Smooth muscle cell (in vitro differentiated cells): ENCODE results near the gene TXLNG. TPM values are rescaled to one million over a fixed set of nuclear protein-coding genes. Genes with fewer than 3 reads are reported as not detected.

Source experiments
- DNase-seq: peaks from one replicate; lab custom pipeline; 2025; ENCODE audit not compliant: unreplicated experiment; lab: John Stamatoyannopoulos, UW
- H2AFZ ChIP-seq: fragments of 200-600 bp; sonication (generic); 2 replicates; pipeline ENCODE4 v1.6.0; 2016; ENCODE audit warnings: antibody characterized with exemption, low read depth, mild to moderate bottlenecking
- H3F3A ChIP-seq: fragments of 200-600 bp; sonication (generic); 2 replicates; pipeline ENCODE4 v1.6.0; 2017; ENCODE audit warnings: antibody characterized with exemption, low read depth
- H3K27ac ChIP-seq: fragments of 200-600 bp; sonication (generic); 2 replicates; pipeline ENCODE4 v1.5.1; 2016; ENCODE audit warnings: low read depth, mild to moderate bottlenecking
- H3K27me3 ChIP-seq: fragments of 200-600 bp; sonication (generic); 2 replicates; pipeline ENCODE4 v1.6.1; 2016; ENCODE audit warnings: low read depth, mild to moderate bottlenecking
- H3K36me3 ChIP-seq: fragments of 200-600 bp; sonication (generic); 2 replicates; pipeline ENCODE4 v1.5.1; 2016; ENCODE audit warnings: low read depth
- H3K4me1 ChIP-seq: fragments of 200-600 bp; sonication (generic); 2 replicates; pipeline ENCODE4 v1.5.1; 2016; ENCODE audit warnings: low read depth
- H3K4me2 ChIP-seq: fragments of 200-600 bp; sonication (generic); 2 replicates; pipeline ENCODE4 v1.6.0; 2016; ENCODE audit warnings: mild to moderate bottlenecking
- H3K4me3 ChIP-seq: fragments of 200-600 bp; sonication (generic); 2 replicates; pipeline ENCODE4 v1.5.1; 2016; ENCODE audit warnings: mild to moderate bottlenecking
- H3K79me2 ChIP-seq: fragments of 200-600 bp; sonication (generic); 2 replicates; pipeline ENCODE4 v1.6.0; 2016; ENCODE audit warnings: low read depth, mild to moderate bottlenecking
- H3K9ac ChIP-seq: fragments of 200-600 bp; sonication (generic); 2 replicates; pipeline ENCODE4 v1.6.0; 2016; ENCODE audit warnings: low read depth
- H3K9me3 ChIP-seq: fragments of 200-600 bp; sonication (generic); replicated peaks from 2 replicates; pipeline ENCODE4 v1.5.1; 2016; ENCODE audit warnings: low read depth
- H4K20me1 ChIP-seq: fragments of 200-600 bp; sonication (generic); 2 replicates; pipeline ENCODE4 v1.6.0; 2016; ENCODE audit warnings: low read depth
- CTCF ChIP-seq: fragments of 200-600 bp; sonication (generic); IDR thresholded peaks from 2 replicates; pipeline ENCODE4 v1.5.1; 2017; ENCODE audit warnings: borderline replicate concordance, mild to moderate bottlenecking, antibody characterized with exemption; ENCODE audit not compliant: insufficient read depth, poor library complexity, severe bottlenecking
- WGBS: methylation state at CpG from one replicate; pipeline ENCODE4 v1.1.7; 2016; ENCODE audit warnings: low lambda C conversion rate; 5-methylcytosine and 5-hydroxymethylcytosine counted together
- polyA plus RNA-seq: library from polyadenylated mRNA; unstranded; fragments of >200 nt; fragmentation: Nextera tagmentation; extraction: Ambion mirVana; gene quantifications from 2 replicates; pipeline ENCODE4 v1.2.1, GENCODE V29; 2016
- total RNA-seq: library from RNA; depleted of rRNA; stranded (reverse); fragments of >200 nt; gene quantifications from 2 replicates; pipeline ENCODE4 v1.2.3, GENCODE V29; 2014

Gene TXLNG
- 17.5 and 19.6 TPM in 2 replicates for total RNA-seq
- polyA plus RNA-seq = 5.7 and 7.8 TPM in 2 replicates

DNA sequence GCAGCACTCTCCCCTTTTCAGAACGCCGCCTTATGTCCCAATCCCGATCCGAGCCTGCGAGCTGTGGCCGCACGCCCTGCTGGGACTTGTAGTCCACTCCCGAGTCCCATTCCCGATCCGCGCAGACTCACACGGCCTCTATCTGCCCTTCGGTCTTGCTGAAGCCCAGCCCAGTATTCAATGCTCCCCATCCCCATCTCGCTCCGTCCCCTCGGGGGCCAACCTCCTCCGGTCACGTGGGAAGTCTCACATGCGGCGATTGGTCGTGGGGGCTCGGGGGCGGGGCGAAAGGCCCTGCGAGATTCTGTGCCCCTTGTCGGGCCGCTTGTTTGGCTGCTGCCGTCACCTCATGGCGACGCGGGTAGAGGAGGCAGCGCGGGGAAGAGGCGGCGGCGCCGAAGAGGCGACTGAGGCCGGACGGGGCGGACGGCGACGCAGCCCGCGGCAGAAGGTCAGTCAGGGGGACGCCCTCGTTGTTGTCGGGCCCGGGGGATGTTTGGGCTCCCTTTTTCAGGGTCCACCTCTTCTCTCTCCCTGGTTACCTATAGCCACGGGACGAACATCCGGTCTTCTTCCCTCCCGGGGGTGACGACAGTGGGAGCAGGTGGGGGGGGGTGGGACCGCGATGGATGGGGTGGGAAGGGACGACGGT, at the start of gene TXLNG:
TSS of gene TXLNG (plus strand) at position 328 of the 652 bp plus-strand sequence. CDS start at position 350, 22 bp downstream.
- WGBS = under 1% methylated on average over 56 of the region's 59 CpGs
- no peak for TF ChIP-seq CTCF

GRCh38 chrX:16737024-16737423, 49.2 kb upstream of the TXLNG start:
- 90% methylated on average over 5 of the region's 5 CpGs for WGBS
- Histone ChIP-seq H3K9ac (no peak overlapping the region), H3K4me2 (no peak overlapping the region), H3K4me3 (no peak overlapping the region), H3K9me3 (no peaks in the 10 kb centered on the region), H3F3A (no peaks in the 10 kb centered on the region), H4K20me1 (peaks cover 31% of the 10 kb centered on the region), H3K27ac (no peak overlapping the region), H3K4me1 (no peaks in the 10 kb centered on the region), H3K27me3 (no peaks in the 10 kb centered on the region), H3K79me2 (peaks cover 21% of the 10 kb centered on the region), H2AFZ (no peak overlapping the region), H3K36me3 (peaks cover 33% of the 10 kb centered on the region)
- no peak for TF ChIP-seq CTCF
- DNase-seq = no peak

More for the DNA sequence above, at the start of gene TXLNG:
- H3K79me2 ChIP-seq = peaks cover 41% of the 10 kb centered on the region
- H3K27me3 ChIP-seq = no peaks in the 10 kb centered on the region
- peaks cover 12% of the 10 kb centered on the region for H3K4me1 ChIP-seq
- peak within 1 kb of the TSS; percentile 73 for H3K4me3 ChIP-seq
- H3K9me3 ChIP-seq = no peaks in the 10 kb centered on the region
- peak within 1 kb of the TSS; percentile 53 for H3K27ac ChIP-seq
- H2AFZ ChIP-seq = peak within 1 kb of the TSS; percentile 90
- peaks cover 6% of the 10 kb centered on the region for H4K20me1 ChIP-seq
- peak within 1 kb of the TSS; percentile 84 for H3K9ac ChIP-seq
- H3K4me2 ChIP-seq = peak within 1 kb of the TSS; percentile 99
- DNase-seq = peak; percentile 97
- H3F3A ChIP-seq = no peaks in the 10 kb centered on the region
- H3K36me3 ChIP-seq = no peaks in the 10 kb centered on the region

GRCh38 chrX:16739574-16739973, 46.7 kb upstream of the TXLNG start:
- DNase-seq = no peak

More at GRCh38 chrX:16739574-16739973, 46.7 kb upstream of the TXLNG start:
- Histone ChIP-seq H3K9me3 (no peaks in the 10 kb centered on the region), H3K4me2 (no peak overlapping the region), H3K27ac (no peak overlapping the region), H3K27me3 (no peaks in the 10 kb centered on the region), H3K9ac (no peak overlapping the region), H4K20me1 (peaks cover 14% of the 10 kb centered on the region), H3F3A (no peaks in the 10 kb centered on the region), H3K4me1 (no peaks in the 10 kb centered on the region), H3K36me3 (peaks cover 33% of the 10 kb centered on the region), H3K79me2 (no peaks in the 10 kb centered on the region), H2AFZ (no peak overlapping the region), H3K4me3 (no peak overlapping the region)
- TF ChIP-seq CTCF = no peak
- WGBS = 78% methylated on average over 6 of the region's 6 CpGs
